Nephron progenitor cell (in vitro differentiated cells): ENCODE results near the gene RAP1GAP2.
A peak's percentile ranks its signal among the peaks of the same experiment; 100 is the strongest.

ENCODE experiments used
- DNase-seq: peaks from one replicate; pipeline ENCODE4 v3.0.0; 2021
- H3K27ac Mint-ChIP-seq: 2 replicates; pipeline ENCODE4 v1.8.0; 2021; ENCODE audit warnings: mild to moderate bottlenecking, moderate library complexity, mixed read lengths
- H3K27me3 Mint-ChIP-seq: 2 replicates; pipeline ENCODE4 v1.8.0; 2021; ENCODE audit warnings: mild to moderate bottlenecking, low read depth, mixed read lengths; ENCODE audit not compliant: poor library complexity
- H3K36me3 Mint-ChIP-seq: 2 replicates; pipeline ENCODE4 v1.8.0; 2021; ENCODE audit warnings: low read depth, mixed read lengths
- H3K4me1 Mint-ChIP-seq: 2 replicates; pipeline ENCODE4 v1.8.0; 2021; ENCODE audit warnings: mixed read lengths
- H3K4me3 Mint-ChIP-seq: 2 replicates; pipeline ENCODE4 v1.8.0; 2021; ENCODE audit warnings: mild to moderate bottlenecking, moderate library complexity, mixed read lengths
- H3K9me3 Mint-ChIP-seq: 2 replicates; pipeline ENCODE4 v1.8.0; 2021; ENCODE audit warnings: mild to moderate bottlenecking, moderate library complexity, mixed read lengths
- CTCF ChIP-seq: fragments of 200-600 bp; sonication (generic); IDR thresholded peaks from 2 replicates; pipeline ENCODE4 v1.5.0; 2021; ENCODE audit warnings: antibody characterized with exemption

RAP1GAP2 gene

GRCh38 chr17:2796164-2797125 is at the start of gene RAP1GAP2:
Gene RAP1GAP2 (plus strand): TSS chr17:2796438. CDS start chr17:2796528, 90 bp downstream.
- Mint-ChIP-seq H3K27ac (no peak within 1 kb of the TSS), H3K27me3 (peaks cover 27% of the 10 kb centered on the region)

GRCh38 chr17:2749058-2749783 is 47.0 kb upstream of the RAP1GAP2 start, which contains the start of gene CCDC92B:
Gene CCDC92B (minus strand): TSS chr17:2749652. CDS start chr17:2735145, 14,507 bp downstream.
- no peak for TF ChIP-seq CTCF
- Mint-ChIP-seq H3K36me3 (no peaks in the 10 kb centered on the region), H3K9me3 (no peaks in the 10 kb centered on the region), H3K27me3 (peaks cover 94% of the 10 kb centered on the region), H3K27ac (no peak within 1 kb of the TSS), H3K4me1 (no peaks in the 10 kb centered on the region), H3K4me3 (peak within 1 kb of the TSS; percentile 45)
- DNase-seq, result peak; percentile 16

More at GRCh38 chr17:2796164-2797125, at the start of gene RAP1GAP2:
- H3K9me3 Mint-ChIP-seq, result no peaks in the 10 kb centered on the region
- no peak for DNase-seq
- no peaks in the 10 kb centered on the region for H3K36me3 Mint-ChIP-seq
- H3K4me1 Mint-ChIP-seq, result peaks cover 40% of the 10 kb centered on the region
- no peak for TF ChIP-seq CTCF
- H3K4me3 Mint-ChIP-seq, result no peak within 1 kb of the TSS

- TF ChIP-seq CTCF, result no peak
- Mint-ChIP-seq H3K27ac (no peak overlapping the region), H3K9me3 (no peaks in the 10 kb centered on the region), H3K4me3 (no peak overlapping the region), H3K27me3 (peaks cover 94% of the 10 kb centered on the region), H3K4me1 (no peaks in the 10 kb centered on the region), H3K36me3 (no peaks in the 10 kb centered on the region)
- peak; percentile 93 for DNase-seq
These were observed 46.5 kb upstream of the RAP1GAP2 start for GRCh38 chr17:2749784-2750181.

GRCh38 chr17:2750721-2751120 is 45.5 kb upstream of the RAP1GAP2 start:
- H3K36me3 Mint-ChIP-seq, result no peaks in the 10 kb centered on the region
- no peaks in the 10 kb centered on the region for H3K4me1 Mint-ChIP-seq
- TF ChIP-seq CTCF, result no peak
- no peak overlapping the region for H3K27ac Mint-ChIP-seq
- no peak overlapping the region for H3K4me3 Mint-ChIP-seq
- no peak for DNase-seq
- peaks cover 90% of the 10 kb centered on the region for H3K27me3 Mint-ChIP-seq
- H3K9me3 Mint-ChIP-seq, result no peaks in the 10 kb centered on the region

GRCh38 chr17:2751491-2751890 is 44.7 kb upstream of the RAP1GAP2 start:
- peaks cover 90% of the 10 kb centered on the region for H3K27me3 Mint-ChIP-seq

More at GRCh38 chr17:2751491-2751890, 44.7 kb upstream of the RAP1GAP2 start:
- H3K4me3 Mint-ChIP-seq, result no peak overlapping the region
- H3K9me3 Mint-ChIP-seq, result no peaks in the 10 kb centered on the region
- H3K27ac Mint-ChIP-seq, result no peak overlapping the region
- no peak for TF ChIP-seq CTCF
- H3K4me1 Mint-ChIP-seq, result peaks cover 3% of the 10 kb centered on the region
- H3K36me3 Mint-ChIP-seq, result no peaks in the 10 kb centered on the region
- DNase-seq, result no peak
